Mesenchymal stem cell (in vitro differentiated cells and primary cell): ENCODE results near the gene CLEC1B.

Source experiments
- DNase-seq: peaks from one replicate; pipeline ENCODE4 v3.0.0-alpha.2; 2013
- H2AFZ ChIP-seq: one replicate; pipeline ENCODE4 v1.6.1; 2013; ENCODE audit warnings: low read depth, mild to moderate bottlenecking, control low read depth, inconsistent platforms, low read length, moderate library complexity
- H2AK5ac ChIP-seq: 2 replicates; pipeline ENCODE4 v1.6.1; 2013; ENCODE audit warnings: low read length, moderate library complexity, mild to moderate bottlenecking, inconsistent platforms; ENCODE audit not compliant: severe bottlenecking
- H2BK120ac ChIP-seq: one replicate; pipeline ENCODE4 v1.6.1; 2013; ENCODE audit warnings: low read depth, mild to moderate bottlenecking, inconsistent platforms, low read length, moderate library complexity
- H2BK12ac ChIP-seq, 2 experiments: one replicate each; pipeline ENCODE4 v1.6.1; 2013; ENCODE audit warnings: inconsistent platforms in 2 of 2, low read length in 2 of 2, mild to moderate bottlenecking in 2 of 2, moderate library complexity in 2 of 2, control low read depth in 1 of 2
- H2BK15ac ChIP-seq: one replicate; pipeline ENCODE4 v1.6.1; 2013; ENCODE audit warnings: mild to moderate bottlenecking, low read depth, inconsistent platforms; ENCODE audit not compliant: poor library complexity, severe bottlenecking
- H2BK5ac ChIP-seq: 2 replicates; pipeline ENCODE4 v1.6.1; 2013; ENCODE audit warnings: low read depth, mild to moderate bottlenecking, low read length, control low read depth, inconsistent platforms; ENCODE audit not compliant: poor library complexity, severe bottlenecking
- H3K14ac ChIP-seq, 2 experiments: one replicate each; pipeline ENCODE4 v1.6.1; 2013; ENCODE audit warnings: inconsistent platforms in 2 of 2, low read length in 2 of 2, control low read depth in 1 of 2, mild to moderate bottlenecking in 1 of 2, moderate library complexity in 1 of 2
- H3K18ac ChIP-seq, 2 experiments: one replicate each; pipeline ENCODE4 v1.6.1; 2013; ENCODE audit warnings: inconsistent platforms in 2 of 2, low read length in 2 of 2, control low read depth in 1 of 2, low read depth in 1 of 2, mild to moderate bottlenecking in 1 of 2
- H3K23ac ChIP-seq, 2 experiments: one replicate each; pipeline ENCODE4 v1.6.1; 2013; ENCODE audit warnings: inconsistent platforms in 2 of 2, low read length in 2 of 2, mild to moderate bottlenecking in 2 of 2, moderate library complexity in 2 of 2, control low read depth in 1 of 2
- H3K27ac ChIP-seq: 2 replicates; pipeline ENCODE4 v1.5.1; 2013; ENCODE audit warnings: mild to moderate bottlenecking, moderate library complexity, low read length, control low read depth, inconsistent platforms; ENCODE audit not compliant: poor library complexity, severe bottlenecking
- H3K27me3 ChIP-seq, 2 experiments: 2 replicates each; pipeline versions ENCODE4 v1.6.1 to v1.7.0; 2013; ENCODE audit warnings: low read length in 2 of 2, mild to moderate bottlenecking in 2 of 2, moderate library complexity in 2 of 2, control low read depth in 1 of 2, inconsistent platforms in 1 of 2; ENCODE audit not compliant: control insufficient read depth in 1 of 2, insufficient read depth in 1 of 2
- H3K36me3 ChIP-seq, 2 experiments: 2 replicates each; pipeline versions ENCODE4 v1.6.1 to v1.7.0; 2013; ENCODE audit warnings: low read length in 2 of 2, control low read depth in 1 of 2, inconsistent platforms in 1 of 2, low read depth in 1 of 2, mild to moderate bottlenecking in 1 of 2; ENCODE audit not compliant: insufficient read depth in 2 of 2, control insufficient read depth in 1 of 2
- H3K4ac ChIP-seq, 2 experiments: one replicate each; pipeline ENCODE4 v1.6.1; 2013; ENCODE audit warnings: inconsistent platforms in 2 of 2, low read length in 2 of 2, mild to moderate bottlenecking in 2 of 2, moderate library complexity in 2 of 2, control low read depth in 1 of 2, low read depth in 1 of 2
- H3K4me1 ChIP-seq: 2 replicates; pipeline ENCODE4 v1.6.1; 2013; ENCODE audit warnings: low read depth, low read length, control low read depth; ENCODE audit not compliant: control insufficient read depth, insufficient read depth
- H3K4me2 ChIP-seq: 2 replicates; pipeline ENCODE4 v1.6.1; 2013; ENCODE audit warnings: low read length, mild to moderate bottlenecking, inconsistent platforms; ENCODE audit not compliant: poor library complexity, severe bottlenecking
- H3K4me3 ChIP-seq, 2 experiments: 2 replicates each; pipeline versions ENCODE4 v1.5.1 to v1.7.0; 2013; ENCODE audit warnings: low read length in 2 of 2, mild to moderate bottlenecking in 2 of 2, control low read depth in 1 of 2, low read depth in 1 of 2; ENCODE audit not compliant: insufficient read depth in 1 of 2
- H3K79me1 ChIP-seq: replicated peaks from 2 replicates; pipeline ENCODE4 v1.6.1; 2013; ENCODE audit warnings: mild to moderate bottlenecking, control low read depth, low read length, inconsistent platforms; ENCODE audit not compliant: poor library complexity, severe bottlenecking
- H3K9ac ChIP-seq: 2 replicates; pipeline ENCODE4 v1.7.0; 2013; ENCODE audit warnings: mild to moderate bottlenecking, low read length, moderate library complexity
- H3K9me3 ChIP-seq: 2 replicates; pipeline ENCODE4 v1.7.0; 2013; ENCODE audit warnings: mild to moderate bottlenecking, low read length; ENCODE audit not compliant: control insufficient read depth
- H4K8ac ChIP-seq: one replicate; pipeline ENCODE4 v1.6.1; 2013; ENCODE audit warnings: inconsistent platforms, mild to moderate bottlenecking, low read length, moderate library complexity
- H4K91ac ChIP-seq: one replicate; pipeline ENCODE4 v1.6.1; 2013; ENCODE audit warnings: mild to moderate bottlenecking, low read length, inconsistent platforms
- WGBS: methylation state at CpG from one replicate; pipeline ENCODE4 v1.1.7; 2013; ENCODE audit warnings: mixed read lengths; 5-methylcytosine and 5-hydroxymethylcytosine counted together

CLEC1B gene

DNA sequence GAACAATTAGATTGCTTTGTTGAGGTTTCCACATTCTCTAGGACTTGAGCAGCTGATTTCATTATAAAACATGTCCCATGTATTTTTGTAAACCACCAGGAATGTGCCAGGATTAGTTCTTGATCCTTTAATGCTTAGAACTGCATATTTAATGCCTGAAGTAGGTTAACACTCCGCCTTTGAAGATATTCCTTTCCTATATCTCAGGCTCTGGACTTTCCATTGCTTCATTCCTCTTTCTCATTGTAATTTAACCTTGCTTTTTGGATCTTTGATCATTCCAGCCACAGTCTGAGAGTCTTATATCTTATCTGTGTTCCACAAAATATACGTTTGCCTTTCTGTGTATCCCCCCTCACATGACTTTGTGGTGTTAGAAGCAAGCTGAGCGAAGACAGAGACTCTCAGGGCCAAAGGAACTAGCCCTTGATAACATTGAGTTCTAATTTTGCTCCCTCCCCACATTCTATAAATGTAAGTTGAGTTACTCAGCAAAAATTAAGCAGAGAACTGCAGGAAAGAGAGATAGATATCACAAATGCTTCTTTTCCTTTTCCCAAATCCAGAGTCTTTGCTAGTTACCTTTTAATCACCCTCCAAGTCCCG lies 2.4 kb upstream of the CLEC1B start:
- no peak overlapping the region for H2BK5ac ChIP-seq
- H2AK5ac ChIP-seq = no peak overlapping the region
- DNase-seq = peak; percentile 12
- H3K18ac ChIP-seq = no peak overlapping the region
- no peaks in the 10 kb centered on the region for H3K79me1 ChIP-seq
- no peak overlapping the region for H3K14ac ChIP-seq
- no peak overlapping the region for H2BK15ac ChIP-seq
- no peaks in the 10 kb centered on the region for H3K9me3 ChIP-seq
- H3K36me3 ChIP-seq = no peaks in the 10 kb centered on the region
- no peak overlapping the region for H4K8ac ChIP-seq
- no peak overlapping the region for H3K23ac ChIP-seq
- no peaks in the 10 kb centered on the region for H3K4me1 ChIP-seq
- H2BK12ac ChIP-seq = no peak overlapping the region
- WGBS = 83% methylated on average over 4 of the region's 4 CpGs
- H3K4me2 ChIP-seq = no peak overlapping the region
- no peak overlapping the region for H2BK120ac ChIP-seq
- H3K4me3 ChIP-seq = no peak overlapping the region
- no peak overlapping the region for H3K4ac ChIP-seq
- H3K9ac ChIP-seq = no peak overlapping the region
- no peak overlapping the region for H3K27ac ChIP-seq
- H4K91ac ChIP-seq = no peak overlapping the region
- H2AFZ ChIP-seq = no peak overlapping the region
- H3K27me3 ChIP-seq = no peaks in the 10 kb centered on the region

DNA sequence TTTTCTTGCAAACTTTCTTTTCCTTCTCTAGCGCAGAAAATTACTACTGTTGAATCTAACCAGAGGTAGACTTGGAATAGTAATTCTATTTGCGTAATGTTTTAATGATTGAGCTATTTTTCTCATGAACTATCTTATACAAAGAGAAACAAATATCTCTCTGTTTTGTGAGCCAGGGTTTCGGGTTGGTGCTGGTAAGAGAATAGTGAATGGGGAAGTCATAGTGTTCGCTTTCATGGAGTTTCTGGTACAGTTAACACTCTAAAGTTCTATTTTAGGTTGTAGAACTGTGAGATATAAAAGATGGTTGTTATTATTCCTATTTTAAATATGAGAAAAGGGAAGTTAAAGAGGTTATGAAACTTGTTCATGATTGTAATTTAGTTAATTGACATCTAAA lies 6.6 kb downstream of the CLEC1B start:
- no peak for DNase-seq
- no peak overlapping the region for H3K14ac ChIP-seq
- H3K4me3 ChIP-seq = no peak overlapping the region
- no peaks in the 10 kb centered on the region for H3K9me3 ChIP-seq
- H2BK15ac ChIP-seq = no peak overlapping the region
- no peak overlapping the region for H4K8ac ChIP-seq
- H3K79me1 ChIP-seq = no peaks in the 10 kb centered on the region
- no peak overlapping the region for H2BK5ac ChIP-seq
- H3K4me2 ChIP-seq = no peak overlapping the region
- H2AK5ac ChIP-seq = no peak overlapping the region
- H3K36me3 ChIP-seq = no peaks in the 10 kb centered on the region
- no peak overlapping the region for H2BK120ac ChIP-seq
- H3K4me1 ChIP-seq = no peaks in the 10 kb centered on the region
- H3K27me3 ChIP-seq = no peaks in the 10 kb centered on the region
- H3K23ac ChIP-seq = no peak overlapping the region
- H2AFZ ChIP-seq = no peak overlapping the region
- H4K91ac ChIP-seq = no peak overlapping the region
- no peak overlapping the region for H3K9ac ChIP-seq
- H3K18ac ChIP-seq = no peak overlapping the region
- no peak overlapping the region for H3K27ac ChIP-seq
- no peak overlapping the region for H2BK12ac ChIP-seq
- no peak overlapping the region for H3K4ac ChIP-seq
- 84% methylated on average over 2 of the region's 4 CpGs for WGBS

DNA sequence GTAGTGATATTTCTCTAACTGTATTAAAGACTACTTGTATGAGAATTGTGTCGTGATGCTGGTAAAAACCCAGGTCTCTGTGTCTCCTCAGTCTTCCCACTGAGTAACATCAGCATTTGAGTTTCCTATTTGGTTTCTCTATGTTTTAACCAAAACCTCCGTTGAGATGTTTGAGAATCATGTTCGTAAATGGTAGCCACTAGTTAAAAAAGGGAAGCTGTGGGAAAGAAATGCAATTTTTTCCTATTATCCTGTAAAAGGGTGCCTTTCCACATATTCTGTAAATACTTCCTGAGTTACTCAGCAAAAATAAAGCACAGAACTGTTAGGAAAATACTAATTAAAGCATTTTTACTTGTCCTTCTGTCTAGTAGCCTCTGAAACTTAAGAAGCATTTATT lies 7.0 kb downstream of the CLEC1B start:
- H3K4ac ChIP-seq = no peak overlapping the region
- no peak overlapping the region for H3K18ac ChIP-seq
- 100% methylated on average over 1 of the region's 3 CpGs for WGBS

DNA sequence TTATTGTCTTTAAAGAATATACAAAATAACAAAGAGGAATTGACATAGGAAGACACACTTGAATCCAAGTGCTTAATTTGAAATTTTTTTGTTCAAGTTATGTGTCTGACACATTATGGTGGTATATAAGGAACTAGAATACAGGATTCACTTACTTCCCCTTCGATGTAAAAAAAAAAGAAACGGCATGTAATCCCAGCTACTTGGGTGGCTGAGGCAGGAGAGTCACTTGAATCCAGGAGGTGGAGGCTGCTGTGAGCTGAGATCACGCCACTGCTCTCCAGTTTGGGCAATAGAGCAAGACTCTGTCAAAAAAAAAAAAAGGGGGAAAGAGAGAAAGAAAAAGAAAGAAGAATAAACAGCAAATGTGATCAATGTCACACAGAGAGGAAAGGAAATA lies 18.8 kb downstream of the CLEC1B start:
- no peak overlapping the region for H3K27ac ChIP-seq
- no peak overlapping the region for H2AFZ ChIP-seq
- no peak for DNase-seq
- no peak overlapping the region for H3K14ac ChIP-seq
- no peaks in the 10 kb centered on the region for H3K36me3 ChIP-seq
- no peak overlapping the region for H2AK5ac ChIP-seq
- H3K23ac ChIP-seq = no peak overlapping the region
- no peak overlapping the region for H2BK12ac ChIP-seq
- no peaks in the 10 kb centered on the region for H3K4me1 ChIP-seq
- 90% methylated on average over 3 of the region's 3 CpGs for WGBS
- H2BK120ac ChIP-seq = no peak overlapping the region
- H3K4me2 ChIP-seq = no peak overlapping the region
- no peak overlapping the region for H2BK5ac ChIP-seq
- no peak overlapping the region for H3K9ac ChIP-seq
- no peaks in the 10 kb centered on the region for H3K79me1 ChIP-seq
- H4K91ac ChIP-seq = no peak overlapping the region
- H3K27me3 ChIP-seq = no peaks in the 10 kb centered on the region
- H2BK15ac ChIP-seq = no peak overlapping the region
- H3K18ac ChIP-seq = no peak overlapping the region
- H3K9me3 ChIP-seq = no peaks in the 10 kb centered on the region
- no peak overlapping the region for H4K8ac ChIP-seq
- H3K4me3 ChIP-seq = no peak overlapping the region
- no peak overlapping the region for H3K4ac ChIP-seq

More for the DNA sequence above, 7.0 kb downstream of the CLEC1B start:
- H3K27me3 ChIP-seq = no peaks in the 10 kb centered on the region
- H3K36me3 ChIP-seq = no peaks in the 10 kb centered on the region
- no peak overlapping the region for H3K27ac ChIP-seq
- no peak overlapping the region for H4K8ac ChIP-seq
- H2BK120ac ChIP-seq = no peak overlapping the region
- H3K9me3 ChIP-seq = no peaks in the 10 kb centered on the region
- no peak overlapping the region for H2BK15ac ChIP-seq
- no peak overlapping the region for H4K91ac ChIP-seq
- DNase-seq = no peak
- no peak overlapping the region for H2AK5ac ChIP-seq
- H3K14ac ChIP-seq = no peak overlapping the region
- H2BK5ac ChIP-seq = no peak overlapping the region
- H3K4me3 ChIP-seq = no peak overlapping the region
- no peaks in the 10 kb centered on the region for H3K79me1 ChIP-seq
- H3K9ac ChIP-seq = no peak overlapping the region
- H3K4me2 ChIP-seq = no peak overlapping the region
- no peak overlapping the region for H2BK12ac ChIP-seq
- H2AFZ ChIP-seq = no peak overlapping the region
- H3K23ac ChIP-seq = no peak overlapping the region
- H3K4me1 ChIP-seq = no peaks in the 10 kb centered on the region
